ENCODE measurements around the gene CHIT1.

Gene CHIT1

DNA sequence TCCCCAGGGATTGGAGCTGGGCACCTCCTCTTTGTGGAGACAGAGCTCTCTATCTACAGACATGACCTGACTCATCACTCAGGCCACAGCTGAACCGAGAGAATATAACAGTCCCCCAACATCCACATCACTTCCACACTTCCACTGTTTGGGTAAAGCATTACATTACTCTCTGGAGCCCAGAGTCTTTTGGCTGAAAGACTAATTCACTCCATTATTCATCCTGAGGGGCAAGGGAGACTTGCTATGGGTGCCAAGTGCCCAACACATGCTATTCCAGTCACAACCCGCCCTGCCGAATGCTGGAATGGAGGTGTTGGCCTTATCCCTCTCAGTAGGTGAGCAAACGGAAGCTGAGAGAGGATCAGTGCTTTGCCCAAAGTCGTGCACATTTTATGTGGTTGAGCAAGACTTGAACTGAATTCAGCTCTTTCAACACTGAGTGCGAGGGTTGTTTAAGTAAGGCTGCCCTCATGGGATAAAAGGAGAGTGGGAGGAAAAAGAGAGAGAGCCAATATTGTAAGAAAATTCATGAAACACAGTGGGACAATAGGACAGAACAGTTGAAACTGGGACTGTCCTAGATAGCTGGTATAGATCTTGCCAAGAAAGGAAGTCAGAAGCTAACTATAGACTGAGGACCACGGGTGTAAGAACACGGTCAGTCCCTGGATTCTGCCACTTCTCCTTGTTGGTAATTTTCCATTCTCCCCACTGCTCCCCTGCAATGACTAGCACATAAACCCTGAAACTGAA lies 29.5 kb downstream of the CHIT1 start:
- no peak for ATAC-seq
- TF ChIP-seq ARNTL (CRISPR knock-in tag; IDR thresholded peaks at IDR 0.05; ENCODE audit: borderline replicate concordance, low read depth) (no peak), PPARA (CRISPR knock-in tag; IDR thresholded peaks at IDR 0.05; ENCODE audit: borderline replicate concordance) (no peak), SNAI2 (CRISPR knock-in tag; IDR thresholded peaks at IDR 0.05) (no peak), ZC3H10 (CRISPR knock-in tag; IDR thresholded peaks at IDR 0.05) (no peak), OSR1 (CRISPR knock-in tag; IDR thresholded peaks at IDR 0.05) (no peak), TCF4 (CRISPR knock-in tag; IDR thresholded peaks at IDR 0.05; ENCODE audit: borderline replicate concordance) (no peak)

DNA sequence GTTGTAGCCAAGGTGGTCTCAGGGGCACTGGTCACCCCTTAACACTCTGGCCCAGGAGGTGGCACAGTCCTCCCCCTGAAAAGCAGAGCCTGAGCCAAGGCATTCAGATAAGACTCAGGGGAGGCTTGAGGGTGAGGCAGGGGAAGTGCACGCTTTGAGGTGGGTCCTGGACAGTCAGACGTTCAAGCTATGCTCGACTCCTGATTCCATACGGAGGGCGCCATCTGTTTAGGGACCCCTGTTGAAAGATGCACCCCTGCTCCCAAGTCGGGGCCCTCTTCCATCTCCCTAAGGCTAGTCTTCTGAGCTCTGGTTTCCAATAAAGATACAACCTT lies 30.0 kb downstream of the CHIT1 start:
- ATAC-seq = no peak
- TF ChIP-seq RARB (CRISPR knock-in tag; IDR thresholded peaks at IDR 0.05) = no peak
- no peak for TF ChIP-seq BACH2 (CRISPR knock-in tag; IDR thresholded peaks at IDR 0.05; ENCODE audit: borderline replicate concordance)
- TF ChIP-seq ZNF70 (CRISPR knock-in tag; IDR thresholded peaks at IDR 0.05) = no peak
- no peak for TF ChIP-seq SNAI2 (CRISPR knock-in tag; IDR thresholded peaks at IDR 0.05)
- TF ChIP-seq, protein P1, sequence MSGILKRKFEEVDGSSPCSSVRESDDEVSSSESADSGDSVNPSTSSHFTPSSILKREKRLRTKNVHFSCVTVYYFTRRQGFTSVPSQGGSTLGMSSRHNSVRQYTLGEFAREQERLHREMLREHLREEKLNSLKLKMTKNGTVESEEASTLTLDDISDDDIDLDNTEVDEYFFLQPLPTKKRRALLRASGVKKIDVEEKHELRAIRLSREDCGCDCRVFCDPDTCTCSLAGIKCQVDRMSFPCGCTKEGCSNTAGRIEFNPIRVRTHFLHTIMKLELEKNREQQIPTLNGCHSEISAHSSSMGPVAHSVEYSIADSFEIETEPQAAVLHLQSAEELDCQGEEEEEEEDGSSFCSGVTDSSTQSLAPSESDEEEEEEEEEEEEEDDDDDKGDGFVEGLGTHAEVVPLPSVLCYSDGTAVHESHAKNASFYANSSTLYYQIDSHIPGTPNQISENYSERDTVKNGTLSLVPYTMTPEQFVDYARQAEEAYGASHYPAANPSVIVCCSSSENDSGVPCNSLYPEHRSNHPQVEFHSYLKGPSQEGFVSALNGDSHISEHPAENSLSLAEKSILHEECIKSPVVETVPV (CRISPR knock-in tag; IDR thresholded peaks at IDR 0.05) = no peak
- no peak for TF ChIP-seq CSDC2 (CRISPR knock-in tag; IDR thresholded peaks at IDR 0.05)
- no peak for TF ChIP-seq ISL1 (CRISPR knock-in tag; IDR thresholded peaks at IDR 0.05)

DNA sequence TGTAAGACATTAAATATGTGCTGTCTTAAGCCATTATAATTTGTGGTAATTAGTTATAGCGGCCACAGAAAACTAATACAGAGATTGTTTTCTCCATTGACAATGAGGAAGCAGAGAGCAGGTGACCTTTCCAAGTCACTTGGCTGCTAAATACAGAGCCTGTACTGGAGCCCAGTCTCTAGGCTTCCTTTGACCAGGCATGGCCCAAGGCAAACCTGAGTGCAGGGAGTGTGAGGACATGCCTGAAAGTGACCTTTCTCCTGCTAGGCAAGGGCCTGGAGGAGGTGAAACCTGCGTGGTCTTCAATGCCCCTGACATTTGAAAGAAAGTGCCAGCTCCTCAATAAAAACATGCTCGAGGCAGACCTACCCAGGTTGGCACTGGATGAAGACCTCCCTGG lies 30.5 kb downstream of the CHIT1 start:
- no peak for ATAC-seq
- no peak for TF ChIP-seq TOX (CRISPR knock-in tag; IDR thresholded peaks at IDR 0.05; ENCODE audit: borderline replicate concordance)
- TF ChIP-seq ZC3H10 (CRISPR knock-in tag; IDR thresholded peaks at IDR 0.05) = no peak
- TF ChIP-seq BACH2 (CRISPR knock-in tag; IDR thresholded peaks at IDR 0.05; ENCODE audit: borderline replicate concordance) = no peak
- no peak for TF ChIP-seq PPARA (CRISPR knock-in tag; IDR thresholded peaks at IDR 0.05; ENCODE audit: borderline replicate concordance)
- TF ChIP-seq, protein P2, sequence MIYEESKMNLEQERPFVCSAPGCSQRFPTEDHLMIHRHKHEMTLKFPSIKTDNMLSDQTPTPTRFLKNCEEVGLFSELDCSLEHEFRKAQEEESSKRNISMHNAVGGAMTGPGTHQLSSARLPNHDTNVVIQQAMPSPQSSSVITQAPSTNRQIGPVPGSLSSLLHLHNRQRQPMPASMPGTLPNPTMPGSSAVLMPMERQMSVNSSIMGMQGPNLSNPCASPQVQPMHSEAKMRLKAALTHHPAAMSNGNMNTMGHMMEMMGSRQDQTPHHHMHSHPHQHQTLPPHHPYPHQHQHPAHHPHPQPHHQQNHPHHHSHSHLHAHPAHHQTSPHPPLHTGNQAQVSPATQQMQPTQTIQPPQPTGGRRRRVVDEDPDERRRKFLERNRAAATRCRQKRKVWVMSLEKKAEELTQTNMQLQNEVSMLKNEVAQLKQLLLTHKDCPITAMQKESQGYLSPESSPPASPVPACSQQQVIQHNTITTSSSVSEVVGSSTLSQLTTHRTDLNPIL (CRISPR knock-in tag; IDR thresholded peaks at IDR 0.05; ENCODE audit: low read depth) = no peak

DNA sequence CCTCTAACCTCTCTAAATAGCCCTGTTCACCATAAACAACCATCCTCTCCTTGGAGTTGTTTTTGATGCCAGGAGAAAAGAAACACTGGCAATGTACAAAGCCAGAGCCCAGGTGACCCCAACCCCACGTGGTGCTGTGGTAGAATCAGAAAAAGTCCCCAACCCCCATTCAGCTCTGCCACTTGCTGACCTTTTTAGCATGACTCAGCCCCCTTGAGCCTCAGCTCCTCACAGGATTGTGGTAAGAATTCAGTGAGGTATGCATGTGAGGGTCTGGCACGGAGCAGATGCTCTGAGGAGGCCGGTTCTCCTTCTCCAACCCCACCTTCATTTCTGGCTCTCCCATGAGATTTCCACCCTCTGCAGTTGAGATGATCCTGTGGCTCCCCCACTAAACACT lies 31.8 kb downstream of the CHIT1 start:
- ATAC-seq = peak; percentile 64
- TF ChIP-seq ZC3H10 (CRISPR knock-in tag; IDR thresholded peaks at IDR 0.05) (no peak), TOX (CRISPR knock-in tag; IDR thresholded peaks at IDR 0.05; ENCODE audit: borderline replicate concordance) (no peak), ZNF70 (CRISPR knock-in tag; IDR thresholded peaks at IDR 0.05) (no peak), OSR1 (CRISPR knock-in tag; IDR thresholded peaks at IDR 0.05) (no peak), ESRRG (CRISPR knock-in tag; IDR thresholded peaks at IDR 0.05) (no peak), GLIS3 (CRISPR knock-in tag; IDR thresholded peaks at IDR 0.05) (no peak), ARNTL (CRISPR knock-in tag; IDR thresholded peaks at IDR 0.05; ENCODE audit: borderline replicate concordance, low read depth) (no peak), ZFP3 (CRISPR knock-in tag; IDR thresholded peaks at IDR 0.05) (no peak), ISL1 (CRISPR knock-in tag; IDR thresholded peaks at IDR 0.05) (no peak), ZFP30 (CRISPR knock-in tag; IDR thresholded peaks at IDR 0.05) (no peak), BACH2 (CRISPR knock-in tag; IDR thresholded peaks at IDR 0.05; ENCODE audit: borderline replicate concordance) (no peak), PPARA (CRISPR knock-in tag; IDR thresholded peaks at IDR 0.05; ENCODE audit: borderline replicate concordance) (no peak), RARB (CRISPR knock-in tag; IDR thresholded peaks at IDR 0.05) (no peak)
- TF ChIP-seq, protein P3, sequence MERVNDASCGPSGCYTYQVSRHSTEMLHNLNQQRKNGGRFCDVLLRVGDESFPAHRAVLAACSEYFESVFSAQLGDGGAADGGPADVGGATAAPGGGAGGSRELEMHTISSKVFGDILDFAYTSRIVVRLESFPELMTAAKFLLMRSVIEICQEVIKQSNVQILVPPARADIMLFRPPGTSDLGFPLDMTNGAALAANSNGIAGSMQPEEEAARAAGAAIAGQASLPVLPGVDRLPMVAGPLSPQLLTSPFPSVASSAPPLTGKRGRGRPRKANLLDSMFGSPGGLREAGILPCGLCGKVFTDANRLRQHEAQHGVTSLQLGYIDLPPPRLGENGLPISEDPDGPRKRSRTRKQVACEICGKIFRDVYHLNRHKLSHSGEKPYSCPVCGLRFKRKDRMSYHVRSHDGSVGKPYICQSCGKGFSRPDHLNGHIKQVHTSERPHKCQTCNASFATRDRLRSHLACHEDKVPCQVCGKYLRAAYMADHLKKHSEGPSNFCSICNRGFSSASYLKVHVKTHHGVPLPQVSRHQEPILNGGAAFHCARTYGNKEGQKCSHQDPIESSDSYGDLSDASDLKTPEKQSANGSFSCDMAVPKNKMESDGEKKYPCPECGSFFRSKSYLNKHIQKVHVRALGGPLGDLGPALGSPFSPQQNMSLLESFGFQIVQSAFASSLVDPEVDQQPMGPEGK (CRISPR knock-in tag; IDR thresholded peaks at IDR 0.05; ENCODE audit: borderline replicate concordance) = no peak
- TF ChIP-seq, protein P1 (CRISPR knock-in tag; IDR thresholded peaks at IDR 0.05) = no peak
- TF ChIP-seq, protein P2 (CRISPR knock-in tag; IDR thresholded peaks at IDR 0.05; ENCODE audit: low read depth) = no peak
- TF ChIP-seq, protein P4, sequence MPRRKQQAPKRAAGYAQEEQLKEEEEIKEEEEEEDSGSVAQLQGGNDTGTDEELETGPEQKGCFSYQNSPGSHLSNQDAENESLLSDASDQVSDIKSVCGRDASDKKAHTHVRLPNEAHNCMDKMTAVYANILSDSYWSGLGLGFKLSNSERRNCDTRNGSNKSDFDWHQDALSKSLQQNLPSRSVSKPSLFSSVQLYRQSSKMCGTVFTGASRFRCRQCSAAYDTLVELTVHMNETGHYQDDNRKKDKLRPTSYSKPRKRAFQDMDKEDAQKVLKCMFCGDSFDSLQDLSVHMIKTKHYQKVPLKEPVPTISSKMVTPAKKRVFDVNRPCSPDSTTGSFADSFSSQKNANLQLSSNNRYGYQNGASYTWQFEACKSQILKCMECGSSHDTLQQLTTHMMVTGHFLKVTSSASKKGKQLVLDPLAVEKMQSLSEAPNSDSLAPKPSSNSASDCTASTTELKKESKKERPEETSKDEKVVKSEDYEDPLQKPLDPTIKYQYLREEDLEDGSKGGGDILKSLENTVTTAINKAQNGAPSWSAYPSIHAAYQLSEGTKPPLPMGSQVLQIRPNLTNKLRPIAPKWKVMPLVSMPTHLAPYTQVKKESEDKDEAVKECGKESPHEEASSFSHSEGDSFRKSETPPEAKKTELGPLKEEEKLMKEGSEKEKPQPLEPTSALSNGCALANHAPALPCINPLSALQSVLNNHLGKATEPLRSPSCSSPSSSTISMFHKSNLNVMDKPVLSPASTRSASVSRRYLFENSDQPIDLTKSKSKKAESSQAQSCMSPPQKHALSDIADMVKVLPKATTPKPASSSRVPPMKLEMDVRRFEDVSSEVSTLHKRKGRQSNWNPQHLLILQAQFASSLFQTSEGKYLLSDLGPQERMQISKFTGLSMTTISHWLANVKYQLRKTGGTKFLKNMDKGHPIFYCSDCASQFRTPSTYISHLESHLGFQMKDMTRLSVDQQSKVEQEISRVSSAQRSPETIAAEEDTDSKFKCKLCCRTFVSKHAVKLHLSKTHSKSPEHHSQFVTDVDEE (CRISPR knock-in tag; IDR thresholded peaks at IDR 0.05) = no peak
- TF ChIP-seq, protein P5, sequence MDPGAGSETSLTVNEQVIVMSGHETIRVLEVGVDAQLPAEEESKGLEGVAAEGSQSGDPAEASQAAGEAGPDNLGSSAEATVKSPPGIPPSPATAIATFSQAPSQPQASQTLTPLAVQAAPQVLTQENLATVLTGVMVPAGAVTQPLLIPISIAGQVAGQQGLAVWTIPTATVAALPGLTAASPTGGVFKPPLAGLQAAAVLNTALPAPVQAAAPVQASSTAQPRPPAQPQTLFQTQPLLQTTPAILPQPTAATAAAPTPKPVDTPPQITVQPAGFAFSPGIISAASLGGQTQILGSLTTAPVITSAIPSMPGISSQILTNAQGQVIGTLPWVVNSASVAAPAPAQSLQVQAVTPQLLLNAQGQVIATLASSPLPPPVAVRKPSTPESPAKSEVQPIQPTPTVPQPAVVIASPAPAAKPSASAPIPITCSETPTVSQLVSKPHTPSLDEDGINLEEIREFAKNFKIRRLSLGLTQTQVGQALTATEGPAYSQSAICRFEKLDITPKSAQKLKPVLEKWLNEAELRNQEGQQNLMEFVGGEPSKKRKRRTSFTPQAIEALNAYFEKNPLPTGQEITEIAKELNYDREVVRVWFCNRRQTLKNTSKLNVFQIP (CRISPR knock-in tag; IDR thresholded peaks at IDR 0.05; ENCODE audit: borderline replicate concordance, low read depth) = no peak
